ENCODE data around the gene EPYC. TPM values are rescaled to one million over a fixed set of nuclear protein-coding genes. Genes with fewer than 3 reads are reported as not detected.

EPYC gene, protein sequence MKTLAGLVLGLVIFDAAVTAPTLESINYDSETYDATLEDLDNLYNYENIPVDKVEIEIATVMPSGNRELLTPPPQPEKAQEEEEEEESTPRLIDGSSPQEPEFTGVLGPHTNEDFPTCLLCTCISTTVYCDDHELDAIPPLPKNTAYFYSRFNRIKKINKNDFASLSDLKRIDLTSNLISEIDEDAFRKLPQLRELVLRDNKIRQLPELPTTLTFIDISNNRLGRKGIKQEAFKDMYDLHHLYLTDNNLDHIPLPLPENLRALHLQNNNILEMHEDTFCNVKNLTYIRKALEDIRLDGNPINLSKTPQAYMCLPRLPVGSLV
- under 1 TPM in 1 of 4 donors, not detected in 3; 0.08 TPM for polyA plus RNA-seq (ENCODE audit: insufficient read length in 4 of 4)

GRCh38 chr12:91004872-91005271, at the start of gene EPYC:
Gene EPYC, minus strand, starts transcription at chr12:91004972. Its CDS starts 2,407 bp downstream, at chr12:91002565.
- no peak for DNase-seq (ENCODE audit: low read depth in 4 of 4, low spot score in 2 of 4)

DNA sequence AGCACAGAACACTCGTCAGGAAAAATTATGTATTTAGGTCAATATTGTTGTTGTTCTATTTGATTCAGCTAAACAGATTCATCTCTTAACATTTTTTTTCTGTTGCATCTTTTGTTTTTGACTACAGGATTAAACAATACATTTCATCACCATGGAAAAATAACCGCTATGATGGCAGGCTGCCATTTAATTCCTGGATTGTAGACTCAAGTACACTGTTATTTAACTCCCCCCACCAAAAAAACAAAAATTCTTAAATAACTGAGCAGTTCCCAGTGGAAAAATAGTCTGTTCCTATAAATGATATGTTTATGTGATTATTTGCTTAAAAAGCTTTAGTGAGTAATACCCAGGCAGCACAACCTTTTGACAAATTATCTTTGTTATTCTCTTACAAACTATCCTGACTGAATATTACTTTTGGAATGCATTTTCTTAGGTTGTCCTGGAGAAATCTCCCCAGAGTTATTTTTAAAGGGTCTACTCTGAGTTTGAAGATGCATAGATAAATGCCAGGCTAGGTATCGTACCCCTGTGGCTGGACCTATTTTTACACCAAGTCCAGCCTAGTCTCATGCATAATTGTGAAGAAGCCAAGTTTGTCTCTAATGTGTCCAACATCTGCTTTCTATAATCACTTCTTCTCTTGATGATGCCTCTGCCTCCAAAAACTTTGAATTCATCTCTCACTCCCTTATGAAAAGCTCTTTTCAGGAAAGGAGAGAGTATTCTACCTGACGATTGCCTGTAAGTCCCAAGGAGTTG, 49.4 kb upstream of the EPYC start:
- DNase-seq (ENCODE audit: low read depth in 4 of 4, low spot score in 2 of 4): no peak

GRCh38 chr12:91052026-91052425, 47.3 kb upstream of the EPYC start:
- no peak for DNase-seq (ENCODE audit: low read depth in 4 of 4, low spot score in 2 of 4)

- DNase-seq (ENCODE audit: low read depth in 4 of 4, low spot score in 2 of 4): no peak
Observed at GRCh38 chr12:91044586-91044985, 39.8 kb upstream of the EPYC start.

DNA sequence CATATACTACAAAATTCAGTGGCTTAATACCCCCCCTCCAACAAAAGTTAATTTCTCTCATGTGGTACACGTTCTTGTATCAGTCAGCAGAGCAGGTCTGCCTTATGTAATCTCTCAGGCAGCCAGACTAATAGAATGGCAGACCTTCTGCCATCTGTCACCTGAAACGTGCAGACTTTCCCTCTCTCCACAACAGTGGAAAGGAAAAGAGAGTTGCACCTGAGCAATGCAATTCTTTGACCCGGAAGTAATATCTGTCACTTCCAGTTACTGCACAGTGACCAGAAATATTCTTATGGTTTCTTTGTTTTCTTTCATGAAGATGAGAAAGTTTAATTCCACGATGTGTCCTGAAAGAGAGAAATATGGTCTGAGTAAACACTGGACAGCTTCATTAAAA, 38.6 kb upstream of the EPYC start:
- DNase-seq (ENCODE audit: low read depth in 4 of 4, low spot score in 2 of 4): no peak

- DNase-seq (ENCODE audit: low read depth in 4 of 4, low spot score in 2 of 4): no peak
Observed at GRCh38 chr12:91040096-91040755, 35.5 kb upstream of the EPYC start.

GRCh38 chr12:91037276-91037675, 32.5 kb upstream of the EPYC start:
- no peak for DNase-seq (ENCODE audit: low read depth in 4 of 4, low spot score in 2 of 4)

- DNase-seq (ENCODE audit: low read depth in 4 of 4, low spot score in 2 of 4): no peak
Observed at GRCh38 chr12:91033251-91033650, 28.5 kb upstream of the EPYC start.

DNA sequence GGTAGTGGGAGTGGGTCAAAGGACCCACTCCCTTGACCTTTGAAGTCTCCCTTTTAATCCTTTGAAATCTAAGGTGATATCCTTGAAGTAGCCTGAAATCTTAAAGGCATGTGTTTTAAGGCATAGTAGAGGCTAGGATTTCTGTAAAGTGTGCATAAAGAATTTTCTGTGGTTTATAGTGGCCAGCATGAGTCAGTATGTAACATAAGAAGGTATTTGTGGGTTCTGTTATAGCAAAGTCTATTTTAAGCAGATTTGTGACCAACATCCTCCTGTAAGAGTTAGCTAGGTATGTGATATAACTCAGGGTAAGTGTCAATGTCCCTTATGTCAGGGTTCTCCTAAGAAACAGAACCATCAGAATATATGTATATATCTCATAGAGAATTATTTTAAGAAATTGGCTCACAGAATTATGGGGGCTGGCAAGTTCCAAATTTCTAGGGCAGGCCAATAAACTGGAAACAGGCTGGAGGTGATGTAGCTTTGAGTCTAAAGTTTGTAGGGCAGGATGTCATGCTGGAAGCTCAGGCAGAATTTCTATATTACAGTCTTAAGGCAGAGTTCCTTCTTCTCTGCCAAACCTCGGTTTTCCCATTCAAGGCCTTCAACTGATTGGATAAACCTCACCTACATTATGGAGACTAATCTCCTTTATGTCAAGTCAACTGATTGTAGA, 18.7 kb upstream of the EPYC start:
- DNase-seq (ENCODE audit: low read depth in 4 of 4, low spot score in 2 of 4): no peak

- no peak for DNase-seq (ENCODE audit: low read depth in 4 of 4, low spot score in 2 of 4)
Observed at GRCh38 chr12:91021076-91021475, 16.3 kb upstream of the EPYC start.

DNA sequence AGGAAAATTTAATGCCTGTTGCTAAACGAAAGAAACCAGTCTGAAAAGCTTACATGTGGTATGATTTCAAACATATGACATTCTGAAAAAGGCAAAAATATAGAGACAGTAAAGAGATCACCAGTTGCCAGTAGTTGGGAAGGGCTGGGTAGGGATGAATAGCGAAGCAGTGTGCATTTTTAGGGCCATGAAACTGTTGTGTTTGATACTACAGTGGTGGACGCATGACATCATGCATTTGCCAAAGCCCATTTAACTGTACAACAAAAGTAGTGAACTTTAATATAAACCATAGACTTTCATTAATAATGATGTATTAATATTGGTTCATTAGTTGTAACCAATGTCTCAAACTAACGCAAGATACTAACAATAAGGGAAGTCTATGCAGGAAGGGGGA, 14.7 kb upstream of the EPYC start:
- no peak for DNase-seq (ENCODE audit: low read depth in 4 of 4, low spot score in 2 of 4)

- no peak for DNase-seq (ENCODE audit: low read depth in 4 of 4, low spot score in 2 of 4)
Observed at GRCh38 chr12:91017511-91018263, 12.9 kb upstream of the EPYC start.

- no peak for DNase-seq (ENCODE audit: low read depth in 4 of 4, low spot score in 2 of 4)
Observed at GRCh38 chr12:91017043-91017442, 12.3 kb upstream of the EPYC start.

DNA sequence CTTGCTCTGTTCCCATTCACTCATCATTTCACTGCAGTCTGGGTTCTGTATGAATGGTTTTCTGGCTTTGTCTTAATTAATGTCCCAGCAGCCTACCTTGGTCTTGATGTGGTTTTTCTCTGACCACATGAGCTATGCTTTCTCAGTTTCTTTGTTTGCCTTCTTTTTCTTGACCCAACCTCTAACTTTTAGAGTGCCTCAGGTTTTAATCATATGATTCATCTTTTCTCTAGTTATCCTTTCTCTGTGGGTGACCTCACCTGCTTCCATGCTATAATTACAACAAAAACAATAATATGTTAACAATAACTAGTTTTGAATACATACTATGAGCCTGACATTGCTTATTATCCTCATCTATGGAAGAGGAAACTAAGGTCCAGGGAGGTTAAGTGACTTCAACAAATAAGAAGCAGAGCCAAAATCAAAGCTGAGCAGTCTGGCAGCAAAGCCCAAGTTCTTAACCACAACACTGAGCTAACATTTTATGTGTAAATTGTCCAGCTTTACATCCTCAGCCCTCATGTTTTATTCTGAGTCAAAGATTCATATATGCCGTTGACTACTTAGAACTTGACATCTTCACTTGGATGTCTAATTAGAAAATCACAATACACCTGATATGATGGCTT, 4.7 kb upstream of the EPYC start:
- no peak for DNase-seq (ENCODE audit: low read depth in 4 of 4, low spot score in 2 of 4)

- no peak for DNase-seq (ENCODE audit: low read depth in 4 of 4, low spot score in 2 of 4)
Observed at GRCh38 chr12:91007531-91008290, 2.9 kb upstream of the EPYC start.

- DNase-seq (ENCODE audit: low read depth in 4 of 4, low spot score in 2 of 4): no peak
Observed at GRCh38 chr12:91003737-91004136, 1.0 kb downstream of the EPYC start.

DNA sequence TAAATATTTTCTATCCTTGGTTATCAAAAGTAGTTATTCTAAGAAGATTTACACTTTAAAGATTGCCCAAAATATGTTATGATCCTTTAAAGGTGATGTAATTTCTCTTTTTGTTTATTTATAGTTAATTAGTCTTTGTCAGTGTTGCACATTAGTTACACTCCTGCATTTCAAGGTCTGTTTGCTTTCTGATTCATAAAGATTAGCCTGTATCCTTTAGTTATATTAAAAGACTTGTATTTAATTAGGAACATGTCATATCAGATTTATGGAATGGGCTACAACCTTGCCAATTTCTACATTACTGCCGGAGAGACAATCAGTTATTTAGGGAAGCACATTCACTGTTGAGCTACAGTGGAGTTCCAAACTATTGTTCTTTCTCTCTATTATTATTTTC, 3.5 kb downstream of the EPYC start:
- DNase-seq (ENCODE audit: low read depth in 4 of 4, low spot score in 2 of 4): no peak

DNA sequence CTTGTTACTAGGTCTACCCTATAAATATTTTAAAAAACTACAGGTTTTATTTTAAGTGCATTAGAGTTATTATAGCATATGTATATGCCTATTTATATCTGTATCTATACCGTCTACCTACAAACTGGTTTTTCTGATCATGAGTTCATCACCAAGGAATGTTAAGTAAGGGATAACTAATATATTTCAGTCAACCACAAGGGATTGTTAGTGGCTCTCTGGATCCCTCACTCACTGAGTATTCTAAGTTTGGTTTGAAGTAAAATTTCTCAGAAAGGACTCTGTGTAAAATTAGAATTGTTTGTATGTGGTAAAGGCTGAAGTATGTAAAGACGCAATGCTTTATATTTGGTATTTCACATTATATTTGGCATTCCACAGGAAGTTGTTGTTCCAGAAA, 4.8 kb downstream of the EPYC start:
- DNase-seq (ENCODE audit: low read depth in 4 of 4, low spot score in 2 of 4): no peak

- no peak for DNase-seq (ENCODE audit: low read depth in 4 of 4, low spot score in 2 of 4)
Observed at GRCh38 chr12:90999527-90999926, 5.2 kb downstream of the EPYC start.
